MM.1S (cell line): ENCODE measurements around the gene ANKRD12.

Source experiments
- DNase-seq: peaks from one replicate; pipeline ENCODE4 v3.0.0-alpha.2; 2015
- H2AFZ ChIP-seq: fragments of 300-600 bp; sonication (generic); 2 replicates; pipeline ENCODE4 v1.6.0; 2016; ENCODE audit warnings: antibody characterized with exemption, low read length
- H3F3A ChIP-seq: fragments of 300-600 bp; sonication (generic); 2 replicates; pipeline ENCODE4 v1.6.1; 2016; ENCODE audit warnings: mild to moderate bottlenecking, antibody characterized with exemption, low read length, moderate library complexity, mixed read lengths; ENCODE audit not compliant: insufficient read depth
- H3K27ac ChIP-seq: fragments of 300-600 bp; sonication (generic); 2 replicates; pipeline ENCODE4 v1.5.1; 2016; ENCODE audit warnings: mild to moderate bottlenecking, low read length
- H3K27me3 ChIP-seq: fragments of 300-600 bp; sonication (generic); replicated peaks from 2 replicates; pipeline ENCODE4 v1.6.0; 2016; ENCODE audit warnings: low read length; ENCODE audit not compliant: insufficient read depth
- H3K36me3 ChIP-seq: fragments of 300-600 bp; sonication (generic); replicated peaks from 2 replicates; pipeline ENCODE4 v1.6.1; 2016; ENCODE audit warnings: mild to moderate bottlenecking, low read length, mixed read lengths; ENCODE audit not compliant: insufficient read depth
- H3K4me1 ChIP-seq: fragments of 300-600 bp; sonication (generic); 2 replicates; pipeline ENCODE4 v1.6.1; 2016; ENCODE audit warnings: low read length, mixed read lengths
- H3K4me2 ChIP-seq: fragments of 300-600 bp; sonication (generic); 2 replicates; pipeline ENCODE4 v1.6.0; 2016; ENCODE audit warnings: low read depth, low read length
- H3K4me3 ChIP-seq: fragments of 300-600 bp; sonication (generic); 2 replicates; pipeline ENCODE4 v1.5.1; 2016; ENCODE audit warnings: low read length, mixed read lengths
- H3K79me2 ChIP-seq: fragments of 300-600 bp; sonication (generic); 2 replicates; pipeline ENCODE4 v1.6.1; 2016; ENCODE audit warnings: mixed run types, low read length, mixed read lengths
- H3K9ac ChIP-seq: fragments of 300-600 bp; sonication (generic); 2 replicates; pipeline ENCODE4 v1.6.1; 2016; ENCODE audit warnings: low read length, mixed read lengths
- H3K9me2 ChIP-seq: fragments of 300-600 bp; sonication (generic); replicated peaks from 2 replicates; pipeline ENCODE4 v1.6.1; 2016; ENCODE audit warnings: mild to moderate bottlenecking, low read length, mixed read lengths; ENCODE audit not compliant: insufficient read depth
- H3K9me3 ChIP-seq: fragments of 300-600 bp; sonication (generic); replicated peaks from 2 replicates; pipeline ENCODE4 v1.6.1; 2016; ENCODE audit warnings: mild to moderate bottlenecking, low read length, mixed read lengths; ENCODE audit not compliant: insufficient read depth
- H4K20me1 ChIP-seq: fragments of 300-600 bp; sonication (generic); 2 replicates; pipeline ENCODE4 v1.6.1; 2016; ENCODE audit warnings: mild to moderate bottlenecking, low read length, moderate library complexity, mixed read lengths; ENCODE audit not compliant: insufficient read depth
- CTCF ChIP-seq: fragments of 300-600 bp; sonication (generic); IDR thresholded peaks from 2 replicates; pipeline ENCODE4 v1.5.1; 2016; ENCODE audit warnings: antibody characterized with exemption, low read length, mixed read lengths
- EZH2 ChIP-seq: fragments of 300-600 bp; sonication (generic); optimal IDR thresholded peaks from 2 replicates; pipeline ENCODE3; 2017; ENCODE audit warnings: low read depth, mild to moderate bottlenecking, antibody characterized with exemption, low read length, mixed read lengths
- EZH2phosphoT487 ChIP-seq: fragments of 300-600 bp; sonication (generic); IDR thresholded peaks from 2 replicates; pipeline ENCODE4 v1.6.1; 2018; ENCODE audit warnings: antibody characterized with exemption, low read length

ANKRD12 gene

GRCh38 chr18:9094307-9095226 is 42.0 kb upstream of the ANKRD12 start:
- no peaks in the 10 kb centered on the region for H3K9me3 ChIP-seq
- no peaks in the 10 kb centered on the region for H4K20me1 ChIP-seq
- H3K4me2 ChIP-seq, result peak overlapping the region; percentile 87
- peak overlapping the region; percentile 5; the same call in 1 of the 2 replicates for H3K9ac ChIP-seq
- peak overlapping the region; percentile 14; the same call in 1 of the 2 replicates for H3K27ac ChIP-seq
- DNase-seq, result no peak
- no peaks in the 10 kb centered on the region for H3K36me3 ChIP-seq
- peak overlapping the region; percentile 45 for H2AFZ ChIP-seq
- TF ChIP-seq EZH2 (no peak), CTCF (no peak), EZH2phosphoT487 (no peak)
- peaks cover 18% of the 10 kb centered on the region for H3K4me1 ChIP-seq
- no peaks in the 10 kb centered on the region for H3K27me3 ChIP-seq
- H3K79me2 ChIP-seq, result no peaks in the 10 kb centered on the region
- H3K9me2 ChIP-seq, result no peaks in the 10 kb centered on the region
- H3K4me3 ChIP-seq, result no peak overlapping the region; the same call in 1 of the 2 replicates
- peaks cover 9% of the 10 kb centered on the region; the same call in 1 of the 2 replicates for H3F3A ChIP-seq

GRCh38 chr18:9095297-9096006 is 41.1 kb upstream of the ANKRD12 start:
- H3K9me3 ChIP-seq, result no peaks in the 10 kb centered on the region
- H3K79me2 ChIP-seq, result no peaks in the 10 kb centered on the region
- peak overlapping the region; percentile 45 for H2AFZ ChIP-seq
- H3K36me3 ChIP-seq, result no peaks in the 10 kb centered on the region
- no peaks in the 10 kb centered on the region for H4K20me1 ChIP-seq
- H3K27me3 ChIP-seq, result no peaks in the 10 kb centered on the region
- H3K4me1 ChIP-seq, result peaks cover 18% of the 10 kb centered on the region
- H3K9me2 ChIP-seq, result no peaks in the 10 kb centered on the region
- TF ChIP-seq CTCF, result no peak
- TF ChIP-seq EZH2, result no peak
- TF ChIP-seq EZH2phosphoT487, result no peak
- peak overlapping the region; percentile 5; the same call in 1 of the 2 replicates for H3K9ac ChIP-seq
- peak; percentile 69 for DNase-seq
- peak overlapping the region; percentile 87 for H3K4me2 ChIP-seq
- peak overlapping the region; percentile 44 for H3K4me3 ChIP-seq
- peaks cover 9% of the 10 kb centered on the region; the same call in 1 of the 2 replicates for H3F3A ChIP-seq
- peak overlapping the region; percentile 14; the same call in 1 of the 2 replicates for H3K27ac ChIP-seq

GRCh38 chr18:9096007-9096371 is 40.6 kb upstream of the ANKRD12 start:
- Histone ChIP-seq H4K20me1 (no peaks in the 10 kb centered on the region), H3F3A (peaks cover 12% of the 10 kb centered on the region), H3K9me3 (no peaks in the 10 kb centered on the region), H2AFZ (peak overlapping the region; percentile 45; the same call in 1 of the 2 replicates), H3K27me3 (no peaks in the 10 kb centered on the region), H3K79me2 (no peaks in the 10 kb centered on the region), H3K4me3 (peak overlapping the region; percentile 44), H3K27ac (peak overlapping the region; percentile 14; the same call in 1 of the 2 replicates), H3K9ac (peak overlapping the region; percentile 5; the same call in 1 of the 2 replicates), H3K4me2 (peak overlapping the region; percentile 87), H3K4me1 (peaks cover 18% of the 10 kb centered on the region), H3K9me2 (no peaks in the 10 kb centered on the region), H3K36me3 (no peaks in the 10 kb centered on the region)
- TF ChIP-seq EZH2phosphoT487 (no peak), EZH2 (no peak), CTCF (no peak)
- DNase-seq, result no peak
